A673 (cell line): ENCODE data around the gene ARPC2. TPM values are rescaled to one million over a fixed set of nuclear protein-coding genes. Genes with fewer than 3 reads are reported as not detected.
A peak's percentile ranks its signal among the peaks of the same experiment; 100 is the strongest.

Source experiments
- BruUV-seq: library from RNA; stranded (reverse); fragments of 400-500 nt; replicated peaks from 2 replicates; lab custom pipeline; 2021; lab: Mats Ljungman, UMichigan
- CTCF ChIA-PET: fragments of 300-600 bp; sonication (Branson Sonifier 250); formaldehyde crosslinking; loops from one replicate; lab custom pipeline; 2022; ENCODE audit warnings: antibody characterized with exemption; lab: Charles Lee
- POLR2A ChIA-PET: fragments of 300-600 bp; sonication (Branson Sonifier 250); formaldehyde crosslinking; loops from one replicate; lab custom pipeline; 2022; ENCODE audit warnings: antibody characterized with exemption; ENCODE audit not compliant: low non-redundant PET; lab: Charles Lee
- DNase-seq: peaks from one replicate; pipeline ENCODE4 v3.0.0-alpha.2; 2015; ENCODE audit warnings: low spot score
- H3K27ac ChIP-seq: fragments of 200-600 bp; sonication (generic); 2 replicates; pipeline ENCODE4 v1.5.1; 2016; ENCODE audit warnings: mixed run types, low read depth, mild to moderate bottlenecking, mixed read lengths, antibody characterized with exemption, low read length; ENCODE audit not compliant: poor library complexity, severe bottlenecking
- H3K27me3 ChIP-seq: fragments of 200-600 bp; sonication (generic); replicated peaks from 2 replicates; pipeline ENCODE4 v1.6.1; 2017; ENCODE audit warnings: mixed run types, low read depth, mild to moderate bottlenecking, mixed read lengths, antibody characterized with exemption, low read length; ENCODE audit not compliant: insufficient read depth, poor library complexity
- H3K36me3 ChIP-seq: fragments of 200-600 bp; sonication (generic); 2 replicates; pipeline ENCODE4 v1.6.1; 2016; ENCODE audit warnings: mixed run types, mild to moderate bottlenecking, mixed read lengths, antibody characterized with exemption, low read length; ENCODE audit not compliant: insufficient read depth, poor library complexity, severe bottlenecking
- H3K4me1 ChIP-seq: fragments of 200-600 bp; sonication (generic); 2 replicates; pipeline ENCODE4 v1.6.1; 2017; ENCODE audit warnings: mixed run types, mild to moderate bottlenecking, mixed read lengths, antibody characterized with exemption, low read length; ENCODE audit not compliant: insufficient read depth, poor library complexity, severe bottlenecking
- H3K4me3 ChIP-seq: fragments of 200-600 bp; sonication (generic); 2 replicates; pipeline ENCODE4 v1.5.1; 2016; ENCODE audit warnings: low read depth, mixed run types, mild to moderate bottlenecking, mixed read lengths, low read length; ENCODE audit not compliant: poor library complexity, severe bottlenecking
- H3K9me3 ChIP-seq: fragments of 200-600 bp; sonication (generic); 2 replicates; pipeline ENCODE4 v1.6.1; 2016; ENCODE audit warnings: mixed run types, low read depth, mild to moderate bottlenecking, mixed read lengths, antibody characterized with exemption, low read length; ENCODE audit not compliant: poor library complexity, severe bottlenecking
- EZH2 ChIP-seq: fragments of 200-600 bp; sonication (generic); IDR thresholded peaks from 2 replicates; pipeline ENCODE4 v1.6.1; 2017; ENCODE audit warnings: borderline replicate concordance, low read depth, mild to moderate bottlenecking, mixed read lengths, antibody characterized with exemption, low read length; ENCODE audit not compliant: poor library complexity, severe bottlenecking
- intact Hi-C: fragments of 100-400 bp; cut with micrococcal nuclease; formaldehyde crosslinking; loops from one replicate; pipeline ENCODE4 v1.10.0; 2022; ENCODE audit not compliant: unreplicated experiment
- total RNA-seq: library from RNA; stranded (reverse); gene quantifications from 2 replicates; pipeline ENCODE4 v1.2.3, GENCODE V29; 2021
- TF ChIP-seq, protein P1 (sequence below): fragments of 300-800, 200-600 bp; sonication (generic); conservative IDR thresholded peaks from 2 replicates; pipeline ENCODE4 v1.5.1; 2017; ENCODE audit warnings: low read depth, mild to moderate bottlenecking, antibody characterized with exemption, low read length, moderate library complexity, mixed read lengths

The ARPC2 gene
- total RNA-seq, 1 experiment from 2014 or later, result 291 TPM

DNA sequence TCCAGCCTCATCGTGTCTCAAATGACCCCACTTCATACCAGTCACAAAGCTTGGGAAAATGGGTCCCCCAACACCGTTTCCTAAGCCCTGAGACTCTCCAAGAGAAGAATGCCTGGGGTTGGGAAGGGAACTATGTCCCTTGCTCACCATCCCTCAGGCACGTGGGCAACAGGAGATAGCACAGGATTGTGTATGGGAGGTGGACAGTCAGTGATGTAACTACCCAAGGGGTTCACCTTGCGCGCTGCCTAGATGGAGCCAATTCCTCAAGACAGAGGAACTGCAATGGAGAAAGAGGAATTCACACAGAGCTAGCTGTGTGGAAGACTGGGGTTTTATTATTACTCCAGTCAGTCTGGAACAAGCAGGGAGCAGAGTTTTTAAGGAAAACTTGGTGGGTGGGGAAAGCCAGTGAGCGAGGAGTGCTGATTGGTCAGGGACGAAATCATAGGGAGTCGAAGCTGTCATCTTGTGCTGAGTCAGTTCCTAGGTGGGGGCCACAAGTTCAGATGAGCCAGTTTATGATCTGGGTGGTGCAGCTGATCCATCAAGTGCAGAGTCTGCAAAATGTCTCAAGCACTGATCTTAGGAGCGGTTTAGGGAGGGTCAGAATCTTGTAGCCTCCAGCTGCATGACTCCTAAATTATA, 36.4 kb upstream of the ARPC2 start:
- H3K4me3 ChIP-seq, result no peak overlapping the region
- CTCF ChIA-PET, result no interaction called here
- BruUV-seq, result no TSS peak
- no peaks in the 10 kb centered on the region for H3K9me3 ChIP-seq
- no peak overlapping the region for H3K27ac ChIP-seq
- POLR2A ChIA-PET, result no interaction called here
- intact Hi-C loops, result no loop called here
- H3K36me3 ChIP-seq, result no peaks in the 10 kb centered on the region
- no peak for DNase-seq
- H3K27me3 ChIP-seq, result no peaks in the 10 kb centered on the region
- TF ChIP-seq, protein P1, sequence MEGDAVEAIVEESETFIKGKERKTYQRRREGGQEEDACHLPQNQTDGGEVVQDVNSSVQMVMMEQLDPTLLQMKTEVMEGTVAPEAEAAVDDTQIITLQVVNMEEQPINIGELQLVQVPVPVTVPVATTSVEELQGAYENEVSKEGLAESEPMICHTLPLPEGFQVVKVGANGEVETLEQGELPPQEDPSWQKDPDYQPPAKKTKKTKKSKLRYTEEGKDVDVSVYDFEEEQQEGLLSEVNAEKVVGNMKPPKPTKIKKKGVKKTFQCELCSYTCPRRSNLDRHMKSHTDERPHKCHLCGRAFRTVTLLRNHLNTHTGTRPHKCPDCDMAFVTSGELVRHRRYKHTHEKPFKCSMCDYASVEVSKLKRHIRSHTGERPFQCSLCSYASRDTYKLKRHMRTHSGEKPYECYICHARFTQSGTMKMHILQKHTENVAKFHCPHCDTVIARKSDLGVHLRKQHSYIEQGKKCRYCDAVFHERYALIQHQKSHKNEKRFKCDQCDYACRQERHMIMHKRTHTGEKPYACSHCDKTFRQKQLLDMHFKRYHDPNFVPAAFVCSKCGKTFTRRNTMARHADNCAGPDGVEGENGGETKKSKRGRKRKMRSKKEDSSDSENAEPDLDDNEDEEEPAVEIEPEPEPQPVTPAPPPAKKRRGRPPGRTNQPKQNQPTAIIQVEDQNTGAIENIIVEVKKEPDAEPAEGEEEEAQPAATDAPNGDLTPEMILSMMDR, result no peak
- TF ChIP-seq EZH2, result no peak
- H3K4me1 ChIP-seq, result no peaks in the 10 kb centered on the region

DNA sequence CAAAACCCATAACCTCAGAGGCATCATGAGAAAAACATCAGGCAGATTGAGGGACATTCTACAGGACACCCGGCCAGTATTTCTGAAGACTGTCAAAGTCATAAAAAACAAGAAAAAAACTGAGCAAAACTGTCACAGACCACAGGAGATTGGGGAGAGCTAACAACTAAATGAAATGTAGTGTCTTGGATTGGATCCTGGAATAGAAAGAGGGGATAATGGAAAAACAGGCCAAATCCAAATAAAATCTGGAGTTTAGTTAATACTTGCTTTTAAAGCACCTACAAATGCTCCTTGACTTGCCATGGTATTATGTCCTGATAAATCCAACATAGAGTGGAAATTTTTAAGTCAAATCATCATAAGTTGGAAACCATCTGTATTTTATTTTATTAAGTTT, 32.7 kb upstream of the ARPC2 start:
- Histone ChIP-seq H3K4me3 (no peak overlapping the region), H3K27ac (no peak overlapping the region), H3K4me1 (no peaks in the 10 kb centered on the region), H3K36me3 (no peaks in the 10 kb centered on the region), H3K9me3 (no peaks in the 10 kb centered on the region), H3K27me3 (no peaks in the 10 kb centered on the region)
- intact Hi-C loops, result no loop called here
- no TSS peak for BruUV-seq
- CTCF ChIA-PET, result no interaction called here
- TF ChIP-seq, protein P1, result no peak
- TF ChIP-seq EZH2, result no peak
- no peak for DNase-seq
- POLR2A ChIA-PET, result no interaction called here

DNA sequence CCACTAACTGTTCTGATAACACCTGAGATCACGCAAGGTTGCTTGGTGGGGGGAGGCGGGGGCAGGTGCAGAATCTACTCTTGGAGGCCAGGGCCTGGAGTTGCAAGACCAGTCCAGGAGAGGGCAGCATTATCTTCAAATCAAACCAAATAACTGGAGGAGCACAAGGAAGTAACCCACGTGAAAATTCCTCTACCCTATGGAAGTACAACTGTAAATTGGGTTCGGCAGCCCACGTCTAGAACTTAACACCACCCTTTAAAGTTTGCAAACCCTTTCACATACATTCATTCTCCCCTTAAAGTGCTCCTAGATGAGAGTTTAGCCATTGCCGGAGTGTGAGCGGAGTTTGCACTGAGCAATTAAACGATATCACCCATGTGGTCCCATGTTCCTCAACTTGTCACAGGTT, 30.6 kb upstream of the ARPC2 start:
- Histone ChIP-seq H3K4me1 (no peaks in the 10 kb centered on the region), H3K4me3 (no peak overlapping the region), H3K9me3 (no peaks in the 10 kb centered on the region), H3K27ac (no peak overlapping the region), H3K36me3 (no peaks in the 10 kb centered on the region), H3K27me3 (no peaks in the 10 kb centered on the region)
- POLR2A ChIA-PET, result no interaction called here
- DNase-seq, result peak; percentile 81
- BruUV-seq, result no TSS peak
- CTCF ChIA-PET, result no interaction called here
- TF ChIP-seq, protein P1, result peak; percentile 87
- TF ChIP-seq EZH2, result no peak
- intact Hi-C loops, result loop anchor here (1.0 to 5.0 kb wide), 3 partner anchors 71 to 201 kb away; partner anchors contain the start of genes AAMP and PNKD
